ENCODE measurements around the gene PPFIA3. TPM values are rescaled to one million over a fixed set of nuclear protein-coding genes. Genes with fewer than 3 reads are reported as not detected.

The PPFIA3 gene
- total RNA-seq, 2 donors from 2014 or later: 2.6 to 3.9 TPM

- H3K9me3 ChIP-seq (ENCODE audit: control insufficient read depth, low read length, poor library complexity, severe bottlenecking): no peaks in the 10 kb centered on the region
- peaks cover 32% of the 10 kb centered on the region for H3K4me1 Mint-ChIP-seq
- peak overlapping the region; percentile 86 for H3K4me3 Mint-ChIP-seq
- peaks cover 12% of the 10 kb centered on the region for H3K36me3 Mint-ChIP-seq (ENCODE audit: low read depth)
- ATAC-seq (peak; percentile 32), DNase-seq (peak in 2 of 3 donors; percentile 28 to 36)
- H3K27ac Mint-ChIP-seq: no peak overlapping the region
- peaks cover 65% of the 10 kb centered on the region for H3K27me3 Mint-ChIP-seq
These were observed 32.1 kb downstream of the PPFIA3 start for GRCh38 chr19:49151267-49152118.

GRCh38 chr19:49152119-49152550 is 32.8 kb downstream of the PPFIA3 start:
- H3K27ac Mint-ChIP-seq: no peak overlapping the region
- H3K9me3 ChIP-seq (ENCODE audit: control insufficient read depth, low read length, poor library complexity, severe bottlenecking): no peaks in the 10 kb centered on the region
- peak; percentile 3 for ATAC-seq
- H3K36me3 Mint-ChIP-seq (ENCODE audit: low read depth): peaks cover 12% of the 10 kb centered on the region
- peaks cover 32% of the 10 kb centered on the region for H3K4me1 Mint-ChIP-seq
- H3K4me3 Mint-ChIP-seq: peak overlapping the region; percentile 86
- DNase-seq: no peak
- H3K27me3 Mint-ChIP-seq: peaks cover 60% of the 10 kb centered on the region

GRCh38 chr19:49153167-49153809 is 33.9 kb downstream of the PPFIA3 start:
- no peak overlapping the region for H3K27ac Mint-ChIP-seq
- no peak for DNase-seq
- H3K36me3 Mint-ChIP-seq (ENCODE audit: low read depth): peaks cover 13% of the 10 kb centered on the region
- no peak for ATAC-seq
- H3K27me3 Mint-ChIP-seq: peaks cover 57% of the 10 kb centered on the region
- peaks cover 32% of the 10 kb centered on the region for H3K4me1 Mint-ChIP-seq
- no peak overlapping the region for H3K4me3 Mint-ChIP-seq
- H3K9me3 ChIP-seq (ENCODE audit: control insufficient read depth, low read length, poor library complexity, severe bottlenecking): no peaks in the 10 kb centered on the region

DNA sequence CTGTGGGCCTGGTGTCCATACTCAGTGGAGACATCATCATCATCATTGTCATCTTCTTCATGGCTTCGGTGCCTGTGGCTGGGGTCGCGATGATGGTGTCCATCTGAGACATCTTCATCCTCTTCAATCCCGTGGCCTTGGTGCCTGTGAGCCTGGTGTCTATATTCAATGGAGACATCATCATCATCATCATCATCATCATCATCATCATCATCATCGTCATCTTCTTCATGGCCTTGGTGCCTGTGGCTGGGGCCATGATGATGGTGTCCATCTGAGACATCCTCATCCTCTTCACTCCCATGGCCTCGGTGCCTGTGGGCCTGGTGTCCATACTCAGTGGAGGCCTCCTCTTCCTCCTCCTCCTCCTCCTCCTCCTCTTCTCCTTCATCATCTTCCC is 34.9 kb downstream of the PPFIA3 start:
- Mint-ChIP-seq H3K36me3 (ENCODE audit: low read depth) (peaks cover 15% of the 10 kb centered on the region), H3K4me3 (no peak overlapping the region)

GRCh38 chr19:49155005-49155819 is 35.9 kb downstream of the PPFIA3 start, which contains the start of gene HRC:
Gene HRC (minus strand): TSS chr19:49155396. CDS start chr19:49155237, 159 bp downstream.
- DNase-seq (no peak), ATAC-seq (no peak)
- H3K4me3 Mint-ChIP-seq: peak within 1 kb of the TSS; percentile 67
- H3K27me3 Mint-ChIP-seq: peaks cover 59% of the 10 kb centered on the region
- peaks cover 18% of the 10 kb centered on the region for H3K36me3 Mint-ChIP-seq (ENCODE audit: low read depth)
- peaks cover 27% of the 10 kb centered on the region for H3K4me1 Mint-ChIP-seq
- H3K9me3 ChIP-seq (ENCODE audit: control insufficient read depth, low read length, poor library complexity, severe bottlenecking): no peaks in the 10 kb centered on the region
- no peak within 1 kb of the TSS for H3K27ac Mint-ChIP-seq

More for the DNA sequence above, 34.9 kb downstream of the PPFIA3 start:
- no peak overlapping the region for H3K27ac Mint-ChIP-seq
- peaks cover 31% of the 10 kb centered on the region for H3K4me1 Mint-ChIP-seq
- no peaks in the 10 kb centered on the region for H3K9me3 ChIP-seq (ENCODE audit: control insufficient read depth, low read length, poor library complexity, severe bottlenecking)
- DNase-seq (no peak), ATAC-seq (no peak)
- H3K27me3 Mint-ChIP-seq: peaks cover 54% of the 10 kb centered on the region

DNA sequence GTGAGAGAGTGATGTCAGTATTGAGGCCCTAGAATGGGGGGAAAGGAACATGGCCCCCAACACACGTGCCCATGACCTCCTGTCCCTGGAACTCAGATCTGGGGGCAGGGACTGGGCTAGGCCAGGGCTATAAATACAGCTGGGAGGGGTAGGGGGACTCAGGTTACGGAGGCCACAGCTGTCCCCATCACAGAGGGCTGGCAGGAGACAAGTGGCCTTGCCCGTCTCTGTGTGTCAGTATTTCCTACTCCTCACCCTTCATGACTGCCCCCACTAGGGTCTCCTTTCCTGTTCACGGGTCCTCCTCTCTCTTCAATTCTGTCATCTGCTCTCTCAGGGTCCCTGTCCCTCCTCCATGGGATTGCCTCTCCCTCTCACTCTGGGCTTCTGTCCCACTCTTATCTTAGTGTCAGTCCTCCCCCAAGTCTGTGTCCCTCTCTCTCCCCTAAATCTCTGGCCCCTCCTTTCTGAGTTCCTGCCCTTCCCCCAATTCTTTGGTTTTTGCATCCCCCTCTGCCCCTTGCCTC is 36.5 kb downstream of the PPFIA3 start:
- no peak for DNase-seq

GRCh38 chr19:49157445-49158224 is 38.3 kb downstream of the PPFIA3 start, which contains the start of gene TRPM4:
Gene TRPM4 (plus strand): TSS chr19:49157792. CDS start chr19:49157867, 75 bp downstream.
- Mint-ChIP-seq H3K4me1 (peaks cover 18% of the 10 kb centered on the region), H3K27me3 (peaks cover 68% of the 10 kb centered on the region), H3K36me3 (ENCODE audit: low read depth) (peaks cover 19% of the 10 kb centered on the region), H3K4me3 (peak within 1 kb of the TSS; percentile 71), H3K27ac (no peak within 1 kb of the TSS)
- no peaks in the 10 kb centered on the region for H3K9me3 ChIP-seq (ENCODE audit: control insufficient read depth, low read length, poor library complexity, severe bottlenecking)
- ATAC-seq (peak; percentile 57), DNase-seq (no peak)

More for the DNA sequence above, 36.5 kb downstream of the PPFIA3 start:
- ATAC-seq: no peak
- peaks cover 24% of the 10 kb centered on the region for H3K4me1 Mint-ChIP-seq
- H3K27ac Mint-ChIP-seq: no peak overlapping the region
- H3K27me3 Mint-ChIP-seq: peaks cover 66% of the 10 kb centered on the region
- H3K36me3 Mint-ChIP-seq (ENCODE audit: low read depth): peaks cover 17% of the 10 kb centered on the region
- H3K4me3 Mint-ChIP-seq: peak overlapping the region; percentile 67
- H3K9me3 ChIP-seq (ENCODE audit: control insufficient read depth, low read length, poor library complexity, severe bottlenecking): no peaks in the 10 kb centered on the region

DNA sequence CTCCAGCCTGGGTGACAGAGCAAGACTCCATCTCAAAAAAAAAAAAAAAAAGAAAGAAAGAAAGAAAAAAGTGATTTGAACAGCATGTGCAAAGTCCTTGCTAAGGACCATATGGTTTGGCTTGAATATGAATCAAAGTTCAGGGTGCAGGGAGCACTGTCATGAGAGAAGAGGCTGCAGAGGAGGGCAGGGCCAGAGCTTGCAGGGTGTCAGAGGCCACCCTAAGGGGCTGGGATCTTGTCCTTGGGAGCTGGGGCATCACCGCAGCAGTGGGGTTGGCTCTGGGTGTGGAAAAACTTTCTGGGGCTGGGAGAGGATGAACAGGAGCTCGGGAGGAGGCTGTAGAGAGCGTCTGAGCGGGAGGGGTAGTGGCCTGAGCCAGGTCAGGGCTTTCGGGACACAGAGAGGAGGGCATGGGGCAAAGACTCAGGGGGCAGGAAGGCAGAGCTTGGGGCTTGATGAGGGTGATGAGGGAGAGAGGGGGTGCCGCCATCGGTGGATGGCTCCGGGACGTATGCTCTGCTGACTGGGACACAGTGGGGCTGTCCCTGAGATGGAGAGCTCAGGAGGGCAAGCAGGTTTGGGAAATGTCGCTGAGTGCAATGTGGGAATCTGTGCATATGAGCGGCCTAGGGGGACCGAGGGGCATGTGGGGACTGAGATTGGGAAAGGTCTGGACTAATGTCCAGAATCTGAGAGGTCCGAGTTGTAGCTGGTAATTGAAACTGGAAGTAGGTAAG is 41.3 kb downstream of the PPFIA3 start:
- ATAC-seq: no peak
- H3K27me3 Mint-ChIP-seq: peaks cover 47% of the 10 kb centered on the region
- peaks cover 9% of the 10 kb centered on the region for H3K36me3 Mint-ChIP-seq (ENCODE audit: low read depth)
- no peak overlapping the region for H3K4me3 Mint-ChIP-seq
- no peaks in the 10 kb centered on the region for H3K9me3 ChIP-seq (ENCODE audit: control insufficient read depth, low read length, poor library complexity, severe bottlenecking)
- no peak for DNase-seq
- peaks cover 10% of the 10 kb centered on the region for H3K4me1 Mint-ChIP-seq
- no peak overlapping the region for H3K27ac Mint-ChIP-seq

DNA sequence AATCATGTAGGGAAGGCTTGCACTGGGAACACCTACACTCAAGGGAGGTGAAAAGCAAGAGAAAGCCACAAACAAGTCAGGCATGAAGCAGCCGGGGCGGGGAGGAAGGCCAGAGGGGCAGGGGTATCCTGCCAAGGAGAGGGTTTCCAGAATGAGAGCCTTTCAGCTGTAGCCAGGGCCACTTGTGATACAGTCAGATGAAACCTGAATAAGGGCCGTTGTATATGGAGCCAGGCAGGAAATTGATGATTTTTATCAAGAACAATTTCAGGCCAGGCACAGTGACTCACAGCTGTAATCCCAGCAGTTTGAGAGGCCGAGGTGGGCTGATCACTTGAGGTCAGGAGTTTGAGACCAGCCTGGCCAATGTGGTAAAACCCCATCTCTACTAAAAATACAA is 42.6 kb downstream of the PPFIA3 start:
- H3K9me3 ChIP-seq (ENCODE audit: control insufficient read depth, low read length, poor library complexity, severe bottlenecking): no peaks in the 10 kb centered on the region
- H3K27ac Mint-ChIP-seq: no peak overlapping the region
- DNase-seq (no peak), ATAC-seq (no peak)
- H3K27me3 Mint-ChIP-seq: peaks cover 45% of the 10 kb centered on the region
- H3K4me3 Mint-ChIP-seq: no peak overlapping the region
- peaks cover 7% of the 10 kb centered on the region for H3K4me1 Mint-ChIP-seq
- H3K36me3 Mint-ChIP-seq (ENCODE audit: low read depth): peaks cover 9% of the 10 kb centered on the region

DNA sequence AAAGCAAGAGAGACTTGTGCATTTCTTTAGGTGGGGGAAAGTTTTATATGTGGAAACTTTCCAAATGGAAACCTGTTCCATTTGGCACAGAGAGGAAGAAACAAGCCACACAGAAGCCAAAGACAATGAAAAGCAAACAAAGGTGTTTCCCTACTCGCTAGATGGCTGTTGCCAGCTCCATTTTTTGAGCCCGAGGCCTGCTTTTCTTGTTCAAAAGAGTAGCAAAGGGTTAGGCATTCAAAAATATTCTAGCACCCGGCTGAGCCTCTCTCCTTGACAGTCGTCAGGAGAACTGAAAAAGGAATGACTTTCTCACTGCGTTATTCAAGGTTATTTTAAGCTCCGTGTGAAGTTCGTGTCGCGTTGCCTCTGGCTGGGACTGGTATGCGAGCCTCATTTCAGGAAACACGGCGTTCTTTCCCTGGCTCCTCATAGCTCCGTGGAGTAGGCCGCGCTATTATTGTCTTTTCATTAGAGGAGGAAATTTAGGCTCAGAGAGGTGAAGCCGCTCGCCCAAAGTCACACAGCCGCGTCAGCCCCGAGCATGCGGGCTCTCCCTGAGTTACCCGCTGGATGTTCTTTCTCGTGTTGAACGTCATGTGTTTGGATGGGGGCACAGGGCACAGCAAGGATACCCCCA is 45.9 kb downstream of the PPFIA3 start:
- no peaks in the 10 kb centered on the region for H3K9me3 ChIP-seq (ENCODE audit: control insufficient read depth, low read length, poor library complexity, severe bottlenecking)
- H3K27me3 Mint-ChIP-seq: peaks cover 28% of the 10 kb centered on the region
- no peaks in the 10 kb centered on the region for H3K4me1 Mint-ChIP-seq
- H3K36me3 Mint-ChIP-seq (ENCODE audit: low read depth): peaks cover 2% of the 10 kb centered on the region
- H3K4me3 Mint-ChIP-seq: no peak overlapping the region
- H3K27ac Mint-ChIP-seq: no peak overlapping the region
- DNase-seq (no peak), ATAC-seq (no peak)

DNA sequence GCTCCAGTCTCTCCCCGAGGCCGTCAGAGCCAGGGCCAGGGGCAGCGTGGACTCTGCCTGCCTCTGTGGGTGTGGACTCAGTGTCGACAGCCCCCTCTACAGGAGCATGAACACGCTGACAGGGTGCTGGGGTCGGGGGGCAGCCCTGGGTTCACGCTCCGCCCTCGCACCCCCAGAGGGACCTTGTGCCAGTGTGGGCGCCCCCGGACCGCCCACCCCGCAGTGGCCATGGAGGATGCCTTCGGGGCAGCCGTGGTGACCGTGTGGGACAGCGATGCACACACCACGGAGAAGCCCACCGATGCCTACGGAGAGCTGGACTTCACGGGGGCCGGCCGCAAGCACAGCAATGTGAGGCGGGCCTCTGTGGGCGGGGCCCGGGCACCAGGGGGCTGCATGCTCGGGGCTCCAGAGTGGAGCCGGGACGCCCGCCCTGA is 46.5 kb downstream of the PPFIA3 start:
- H3K4me3 Mint-ChIP-seq: no peak overlapping the region
- ATAC-seq: no peak
- no peak for DNase-seq
- peaks cover 1% of the 10 kb centered on the region for H3K36me3 Mint-ChIP-seq (ENCODE audit: low read depth)
- H3K27me3 Mint-ChIP-seq: peaks cover 27% of the 10 kb centered on the region
- no peak overlapping the region for H3K27ac Mint-ChIP-seq
- no peaks in the 10 kb centered on the region for H3K9me3 ChIP-seq (ENCODE audit: control insufficient read depth, low read length, poor library complexity, severe bottlenecking)
- no peaks in the 10 kb centered on the region for H3K4me1 Mint-ChIP-seq
